Stimulated activated CD8-positive, alpha-beta memory T cell treated with anti-CD3 and anti-CD28 coated beads, Interleukin-15, amount 100 ng/mL, for 48 hours (primary cell): ENCODE data around the gene OGA.

Experiments used
- DNase-seq, 2 donors: peaks; one replicate each; pipeline ENCODE4 v3.0.0-alpha.2; 2020; ENCODE audit warnings: low read depth in 2 of 2

Gene OGA

GRCh38 chr10:101759309-101760247 is 58.7 kb downstream of the OGA start:
- no peak for DNase-seq

- no peak for DNase-seq
These were observed 59.4 kb downstream of the OGA start for GRCh38 chr10:101758858-101759257.

GRCh38 chr10:101752241-101752640 is 66.0 kb downstream of the OGA start:
- no peak for DNase-seq

- no peak for DNase-seq
These were observed 68.9 kb downstream of the OGA start for GRCh38 chr10:101749047-101750016.

GRCh38 chr10:101748496-101748895 is 69.7 kb downstream of the OGA start:
- no peak for DNase-seq

- no peak for DNase-seq
These were observed 73.1 kb downstream of the OGA start for GRCh38 chr10:101745074-101745696.

- no peak for DNase-seq
These were observed 74.0 kb downstream of the OGA start for GRCh38 chr10:101744267-101744666.

- no peak for DNase-seq
These were observed 76.3 kb downstream of the OGA start for GRCh38 chr10:101741938-101742337.

- no peak for DNase-seq
These were observed 81.6 kb downstream of the OGA start for GRCh38 chr10:101736666-101737065.
